Choroid plexus epithelial cell (primary cell): ENCODE data around the gene ITGB6.

Experiments used
- DNase-seq: peaks from one replicate; pipeline ENCODE4 v3.0.0-alpha.2; 2010; ENCODE audit warnings: low read depth
- H3K4me3 ChIP-seq: 2 replicates; pipeline ENCODE4 v1.5.1; 2011; ENCODE audit warnings: low read depth, mild to moderate bottlenecking, control low read depth, low read length, moderate library complexity
- CTCF ChIP-seq: conservative IDR thresholded peaks from 2 replicates; pipeline ENCODE4 v1.5.1; 2011; ENCODE audit warnings: low read depth, mild to moderate bottlenecking, control low read depth, inconsistent platforms, low read length, moderate library complexity

ITGB6 gene

GRCh38 chr2:160054984-160055725, 144.9 kb downstream of the ITGB6 start:
- no peak for TF ChIP-seq CTCF
- peak; percentile 64 for DNase-seq
- no peak overlapping the region for H3K4me3 ChIP-seq

DNA sequence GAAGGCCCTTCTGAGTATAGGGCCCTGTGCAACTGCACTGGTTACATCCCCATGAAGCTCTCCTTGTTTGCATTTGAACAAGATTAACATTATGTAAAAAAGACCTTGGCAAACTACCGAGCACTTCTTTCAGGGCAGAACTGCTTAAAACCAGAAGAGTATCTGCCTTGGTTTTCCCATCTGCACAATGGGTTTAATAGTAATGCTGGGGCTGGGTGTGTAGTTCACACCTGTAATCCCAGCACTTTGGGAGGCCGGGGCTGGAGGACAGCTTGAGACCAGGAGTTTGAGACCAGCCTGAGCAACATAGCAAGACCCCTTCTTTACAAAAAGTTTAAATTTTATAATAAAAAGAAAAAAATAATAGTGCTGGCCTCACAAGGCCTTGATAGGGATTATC, 146.1 kb downstream of the ITGB6 start:
- no peak overlapping the region for H3K4me3 ChIP-seq
- DNase-seq: no peak
- no peak for TF ChIP-seq CTCF

GRCh38 chr2:160052531-160052930, 147.5 kb downstream of the ITGB6 start:
- TF ChIP-seq CTCF: no peak
- H3K4me3 ChIP-seq: no peak overlapping the region
- no peak for DNase-seq

GRCh38 chr2:160051371-160051800, 148.7 kb downstream of the ITGB6 start:
- peak; percentile 43 for DNase-seq
- TF ChIP-seq CTCF: no peak

DNA sequence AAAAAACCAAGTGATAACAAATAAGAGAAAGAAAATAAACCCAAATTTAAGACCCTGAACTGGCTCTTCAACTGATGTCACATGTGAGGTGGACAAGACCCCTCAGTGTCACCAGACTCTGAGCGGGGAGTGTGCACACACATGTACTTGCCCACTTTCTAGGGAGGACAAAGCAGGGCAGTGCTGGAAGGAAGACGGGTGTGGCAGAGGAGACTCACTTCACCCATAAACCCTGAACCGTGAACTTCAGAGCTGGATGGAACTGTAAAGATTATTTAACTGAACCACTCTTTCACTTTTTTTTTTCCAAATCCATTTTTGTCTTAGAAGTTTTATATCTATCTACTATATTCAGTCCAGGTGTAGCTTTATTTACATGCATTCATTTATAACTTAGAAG, 149.9 kb downstream of the ITGB6 start:
- TF ChIP-seq CTCF: no peak
- no peak overlapping the region for H3K4me3 ChIP-seq
- no peak for DNase-seq

More at GRCh38 chr2:160051371-160051800, 148.7 kb downstream of the ITGB6 start:
- no peak overlapping the region for H3K4me3 ChIP-seq
